Neural cell (in vitro differentiated cells): Measurements from ENCODE around the gene CSH2. TPM values are rescaled to one million over a fixed set of nuclear protein-coding genes. Genes with fewer than 3 reads are reported as not detected.
"Not testable (repeated sequence)": the region's sequence is repeated elsewhere in the genome, so short reads cannot be mapped to it uniquely, and the experiment has no call there.

Experiments
- H2AFZ ChIP-seq: fragments of 200-600, 300-800 bp; sonication (generic), shearing (Covaris generic); 2 replicates; pipeline ENCODE4 v1.6.0; 2014; ENCODE audit warnings: low read depth, mild to moderate bottlenecking, antibody characterized with exemption, low read length, moderate library complexity
- H3F3A ChIP-seq: fragments of 200-600 bp; shearing (Covaris generic); 2 replicates; pipeline ENCODE4 v1.6.1; 2016; ENCODE audit warnings: mild to moderate bottlenecking, moderate library complexity, mixed read lengths, antibody characterized with exemption, low read length; ENCODE audit not compliant: insufficient read depth, poor library complexity, severe bottlenecking
- H3K27ac ChIP-seq: fragments of 200-600, 300-800 bp; sonication (generic), shearing (Covaris generic); 2 replicates; pipeline ENCODE4 v1.5.1; 2014; ENCODE audit warnings: mild to moderate bottlenecking, low read length, moderate library complexity
- H3K27me3 ChIP-seq: fragments of 300-800, 200-600 bp; sonication (generic), shearing (Covaris generic); 2 replicates; pipeline ENCODE4 v1.6.0; 2014; ENCODE audit warnings: mild to moderate bottlenecking, low read depth, low read length, moderate library complexity; ENCODE audit not compliant: insufficient read depth
- H3K36me3 ChIP-seq: fragments of 300-800, 200-600 bp; sonication (generic), shearing (Covaris generic); 2 replicates; pipeline ENCODE4 v1.5.1; 2014; ENCODE audit warnings: mild to moderate bottlenecking, antibody characterized with exemption, low read length, moderate library complexity; ENCODE audit not compliant: insufficient read depth
- H3K4me2 ChIP-seq: fragments of 300-800, 200-600 bp; sonication (generic), shearing (Covaris generic); 2 replicates; pipeline ENCODE4 v1.6.0; 2014; ENCODE audit warnings: mild to moderate bottlenecking, low read length
- H3K4me3 ChIP-seq: fragments of 300-800, 200-600 bp; sonication (generic), shearing (Covaris generic); 2 replicates; pipeline ENCODE4 v1.5.1; 2014; ENCODE audit warnings: mild to moderate bottlenecking, low read length, moderate library complexity
- H3K79me2 ChIP-seq: fragments of 200-600 bp; shearing (Covaris generic); replicated peaks from 2 replicates; pipeline ENCODE4 v1.6.0; 2014; ENCODE audit warnings: mild to moderate bottlenecking, low read length, moderate library complexity; ENCODE audit not compliant: insufficient read depth
- H3K9ac ChIP-seq: fragments of 300-800, 200-600 bp; sonication (generic), shearing (Covaris generic); 2 replicates; pipeline ENCODE4 v1.6.1; 2016; ENCODE audit warnings: mild to moderate bottlenecking, low read length, mixed read lengths
- H3K9me2 ChIP-seq: fragments of 200-600 bp; shearing (Covaris generic); 2 replicates; pipeline ENCODE4 v1.6.1; 2016; ENCODE audit warnings: mild to moderate bottlenecking, low read length, mixed read lengths; ENCODE audit not compliant: insufficient read depth
- H3K9me3 ChIP-seq: fragments of 200-600, 300-800 bp; sonication (generic), shearing (Covaris generic); 2 replicates; pipeline ENCODE4 v1.6.1; 2016; ENCODE audit warnings: mild to moderate bottlenecking, mixed run types, low read length, moderate library complexity, mixed read lengths
- H4K20me1 ChIP-seq: fragments of 200-600 bp; shearing (Covaris generic); 2 replicates; pipeline ENCODE4 v1.6.1; 2016; ENCODE audit warnings: mild to moderate bottlenecking, mixed run types; ENCODE audit not compliant: insufficient read depth
- CTCF ChIP-seq: fragments of 450-650 bp; IDR thresholded peaks from 2 replicates; pipeline ENCODE4 v1.5.1; 2014; ENCODE audit warnings: antibody characterized with exemption, mild to moderate bottlenecking, moderate library complexity; ENCODE audit not compliant: poor library complexity, severe bottlenecking
- EP300 ChIP-seq: fragments of 450-650 bp; conservative IDR thresholded peaks from 2 replicates; pipeline ENCODE4 v1.6.1; 2014; ENCODE audit warnings: antibody characterized with exemption, mild to moderate bottlenecking, moderate library complexity; ENCODE audit not compliant: poor library complexity, severe bottlenecking
- EZH2 ChIP-seq: fragments of 200-600, 300-800 bp; shearing (Covaris generic), sonication (generic); IDR thresholded peaks from 2 replicates; pipeline ENCODE4 v1.6.1; 2014; ENCODE audit warnings: antibody characterized with exemption, low read length, borderline replicate concordance, mild to moderate bottlenecking; ENCODE audit not compliant: insufficient read depth, poor library complexity, severe bottlenecking
- MXI1 ChIP-seq: fragments of 450-650 bp; conservative IDR thresholded peaks from 2 replicates; pipeline ENCODE4 v1.6.1; 2014; ENCODE audit warnings: antibody characterized with exemption, mild to moderate bottlenecking; ENCODE audit not compliant: poor library complexity, severe bottlenecking
- POLR2AphosphoS5 ChIP-seq: IDR thresholded peaks from 2 replicates; pipeline ENCODE4 v1.6.1; 2012
- RAD21 ChIP-seq: fragments of 450-650 bp; conservative IDR thresholded peaks from 2 replicates; pipeline ENCODE4 v1.6.1; 2014; ENCODE audit warnings: antibody characterized with exemption, mild to moderate bottlenecking, moderate library complexity
- SMC3 ChIP-seq: fragments of 450-650 bp; conservative IDR thresholded peaks from 2 replicates; pipeline ENCODE4 v1.6.1; 2014; ENCODE audit warnings: antibody characterized with exemption, mild to moderate bottlenecking, moderate library complexity; ENCODE audit not compliant: poor library complexity
- TAF1 ChIP-seq: IDR thresholded peaks from 2 replicates; pipeline ENCODE4 v1.6.1; 2012; ENCODE audit warnings: low read depth
- polyA plus RNA-seq: library from polyadenylated mRNA; depleted of rRNA; stranded (reverse); fragments of >200 nt; gene quantifications from 2 replicates; pipeline ENCODE4 v1.2.3, GENCODE V29; 2014
- TF ChIP-seq, protein P1 (sequence below): IDR thresholded peaks from 2 replicates; pipeline ENCODE4 v1.6.1; 2012; ENCODE audit warnings: borderline replicate concordance

The CSH2 gene
- polyA plus RNA-seq, 1 donor from 2014 or later, result not detected

DNA sequence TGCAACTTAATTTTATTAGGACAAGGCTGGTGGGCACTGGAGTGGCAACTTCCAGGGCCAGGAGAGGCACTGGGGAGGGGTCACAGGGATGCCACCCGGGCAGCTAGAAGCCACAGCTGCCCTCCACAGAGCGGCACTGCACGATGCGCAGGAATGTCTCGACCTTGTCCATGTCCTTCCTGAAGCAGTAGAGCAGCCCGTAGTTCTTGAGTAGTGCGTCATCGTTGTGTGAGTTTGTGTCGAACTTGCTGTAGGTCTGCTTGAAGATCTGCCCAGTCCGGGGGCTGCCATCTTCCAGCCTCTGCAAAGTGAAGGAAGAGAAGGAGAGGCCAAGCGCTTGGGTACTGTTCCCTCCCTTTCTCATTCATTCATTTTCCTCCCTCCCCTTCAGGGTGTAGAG lies 43.7 kb upstream of the CSH2 start:
- H3K9me3 ChIP-seq, H2AFZ ChIP-seq, H3K4me2 ChIP-seq, H3F3A ChIP-seq, H3K36me3 ChIP-seq, H3K9ac ChIP-seq, H3K79me2 ChIP-seq, H3K27ac ChIP-seq, H3K9me2 ChIP-seq, H4K20me1 ChIP-seq, H3K4me3 ChIP-seq, H3K27me3 ChIP-seq: not testable (repeated sequence)

- Histone ChIP-seq H3K27ac (no peak overlapping the region), H4K20me1 (no peaks in the 10 kb centered on the region), H3K9me2 (no peaks in the 10 kb centered on the region), H3K4me3 (no peak overlapping the region), H2AFZ (no peak overlapping the region), H3K9me3 (no peaks in the 10 kb centered on the region), H3F3A (no peaks in the 10 kb centered on the region), H3K27me3 (no peaks in the 10 kb centered on the region), H3K79me2 (no peaks in the 10 kb centered on the region), H3K4me2 (no peak overlapping the region), H3K9ac (no peak overlapping the region), H3K36me3 (no peaks in the 10 kb centered on the region)
- TF ChIP-seq TAF1 (no peak), SMC3 (no peak)
Measured at GRCh38 chr17:63916566-63917185, 43.2 kb upstream of the CSH2 start.

GRCh38 chr17:63915753-63916152 lies 42.3 kb upstream of the CSH2 start:
- not testable (repeated sequence) for H3K36me3 ChIP-seq, H3K79me2 ChIP-seq, H3K4me2 ChIP-seq, H3K9ac ChIP-seq, H3K27ac ChIP-seq, H3K9me2 ChIP-seq, H4K20me1 ChIP-seq, H3K9me3 ChIP-seq, H3F3A ChIP-seq, H3K27me3 ChIP-seq, H2AFZ ChIP-seq, H3K4me3 ChIP-seq

DNA sequence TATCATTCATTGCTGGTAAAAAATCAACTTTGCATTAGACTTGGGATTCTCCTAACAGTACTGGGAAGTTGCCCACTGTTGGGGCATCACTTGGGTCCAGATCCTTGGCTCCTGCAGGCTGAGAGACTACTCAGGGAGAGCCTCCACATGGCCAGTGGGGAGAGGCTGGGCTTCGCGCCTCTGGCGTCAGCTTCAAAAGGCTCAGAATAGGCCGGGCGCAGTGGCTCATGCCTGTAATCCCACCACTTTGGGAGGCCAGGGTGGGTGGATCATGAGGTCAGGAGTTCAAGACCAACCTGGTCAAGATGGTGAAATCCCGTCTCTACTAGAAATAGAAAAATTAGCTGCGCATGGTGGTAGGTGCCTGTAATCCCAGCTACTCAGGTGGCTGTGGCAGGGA lies 41.0 kb upstream of the CSH2 start:
- TF ChIP-seq TAF1 (no peak), EZH2 (no peak), EP300 (no peak), SMC3 (no peak), MXI1 (no peak), RAD21 (no peak), CTCF (no peak), POLR2AphosphoS5 (no peak)
- TF ChIP-seq, protein P1, sequence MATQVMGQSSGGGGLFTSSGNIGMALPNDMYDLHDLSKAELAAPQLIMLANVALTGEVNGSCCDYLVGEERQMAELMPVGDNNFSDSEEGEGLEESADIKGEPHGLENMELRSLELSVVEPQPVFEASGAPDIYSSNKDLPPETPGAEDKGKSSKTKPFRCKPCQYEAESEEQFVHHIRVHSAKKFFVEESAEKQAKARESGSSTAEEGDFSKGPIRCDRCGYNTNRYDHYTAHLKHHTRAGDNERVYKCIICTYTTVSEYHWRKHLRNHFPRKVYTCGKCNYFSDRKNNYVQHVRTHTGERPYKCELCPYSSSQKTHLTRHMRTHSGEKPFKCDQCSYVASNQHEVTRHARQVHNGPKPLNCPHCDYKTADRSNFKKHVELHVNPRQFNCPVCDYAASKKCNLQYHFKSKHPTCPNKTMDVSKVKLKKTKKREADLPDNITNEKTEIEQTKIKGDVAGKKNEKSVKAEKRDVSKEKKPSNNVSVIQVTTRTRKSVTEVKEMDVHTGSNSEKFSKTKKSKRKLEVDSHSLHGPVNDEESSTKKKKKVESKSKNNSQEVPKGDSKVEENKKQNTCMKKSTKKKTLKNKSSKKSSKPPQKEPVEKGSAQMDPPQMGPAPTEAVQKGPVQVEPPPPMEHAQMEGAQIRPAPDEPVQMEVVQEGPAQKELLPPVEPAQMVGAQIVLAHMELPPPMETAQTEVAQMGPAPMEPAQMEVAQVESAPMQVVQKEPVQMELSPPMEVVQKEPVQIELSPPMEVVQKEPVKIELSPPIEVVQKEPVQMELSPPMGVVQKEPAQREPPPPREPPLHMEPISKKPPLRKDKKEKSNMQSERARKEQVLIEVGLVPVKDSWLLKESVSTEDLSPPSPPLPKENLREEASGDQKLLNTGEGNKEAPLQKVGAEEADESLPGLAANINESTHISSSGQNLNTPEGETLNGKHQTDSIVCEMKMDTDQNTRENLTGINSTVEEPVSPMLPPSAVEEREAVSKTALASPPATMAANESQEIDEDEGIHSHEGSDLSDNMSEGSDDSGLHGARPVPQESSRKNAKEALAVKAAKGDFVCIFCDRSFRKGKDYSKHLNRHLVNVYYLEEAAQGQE, result no peak
- no peak overlapping the region for H2AFZ ChIP-seq
- H3K27ac ChIP-seq, result no peak overlapping the region

More for the DNA sequence above, 41.0 kb upstream of the CSH2 start:
- Histone ChIP-seq H3K9me3 (no peaks in the 10 kb centered on the region), H3F3A (no peaks in the 10 kb centered on the region), H3K9ac (no peak overlapping the region), H3K36me3 (no peaks in the 10 kb centered on the region), H3K79me2 (no peaks in the 10 kb centered on the region), H4K20me1 (no peaks in the 10 kb centered on the region), H3K9me2 (no peaks in the 10 kb centered on the region), H3K4me2 (no peak overlapping the region), H3K27me3 (no peaks in the 10 kb centered on the region), H3K4me3 (no peak overlapping the region)
